Activated effector memory CD4-positive, alpha-beta T cell treated with anti-CD3 and anti-CD28 coated beads, Interleukin-2, amount 50 U/mL, for 16 hours (primary cell): Measurements from ENCODE around the gene HEY2.
A peak's percentile ranks its signal among the peaks of the same experiment; 100 is the strongest.

ENCODE experiments used
- DNase-seq: peaks from one replicate; pipeline ENCODE4 v3.0.0-alpha.2; 2020

The HEY2 gene

DNA sequence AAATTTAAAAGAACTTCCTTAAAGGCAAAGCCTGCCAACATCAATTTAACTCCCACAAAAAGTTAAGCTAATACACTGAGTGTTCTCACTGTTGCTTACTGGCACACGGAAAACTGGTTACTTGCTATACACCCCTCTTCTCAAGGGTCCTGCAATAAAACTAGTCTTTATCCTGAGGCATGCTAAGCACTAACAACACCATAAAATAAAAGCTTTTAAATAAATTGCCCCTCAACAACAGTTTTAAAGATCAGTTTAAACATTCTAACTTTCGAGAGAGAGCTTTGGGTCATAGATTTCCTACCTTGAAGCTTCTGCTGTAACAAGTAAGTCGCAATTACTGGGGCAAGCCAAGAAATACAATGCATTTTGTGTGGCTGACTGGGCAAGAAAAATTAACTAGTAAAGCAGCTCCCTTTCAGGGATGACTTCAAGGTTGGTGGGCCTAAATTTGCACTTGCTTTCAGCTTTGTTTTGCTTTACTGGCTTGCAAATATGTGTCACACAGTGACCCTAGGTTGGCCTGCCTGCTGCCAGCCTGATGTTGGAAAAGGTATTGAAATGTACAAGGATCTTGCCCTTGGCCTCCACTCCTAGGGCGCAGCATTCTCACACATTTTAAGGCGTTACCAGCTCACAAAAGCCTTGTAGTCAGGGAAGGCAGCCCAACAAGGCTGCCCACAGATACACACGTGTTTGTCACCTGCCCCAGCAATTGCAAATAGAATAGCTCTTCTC, 4.0 kb upstream of the HEY2 start:
- DNase-seq, result no peak

DNA sequence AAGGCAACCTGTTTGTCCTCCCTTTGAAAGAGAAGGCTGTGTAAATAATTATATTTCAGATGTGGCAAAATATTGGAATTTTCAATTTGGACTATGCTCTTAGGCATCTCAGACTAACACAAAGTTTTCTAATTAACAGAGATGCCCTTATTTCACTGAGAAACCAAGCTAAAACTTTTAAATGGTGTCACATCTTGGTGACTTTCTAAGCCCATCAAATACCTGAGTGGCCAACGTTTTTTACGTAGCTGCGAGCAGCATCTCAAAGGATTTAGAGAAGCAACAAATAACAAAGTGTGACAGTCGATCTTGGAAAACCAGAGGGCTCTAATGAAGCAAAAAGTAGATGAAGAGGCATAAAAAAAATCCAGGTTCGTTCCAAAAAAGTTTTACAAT, 3.4 kb upstream of the HEY2 start:
- DNase-seq, result no peak

DNA sequence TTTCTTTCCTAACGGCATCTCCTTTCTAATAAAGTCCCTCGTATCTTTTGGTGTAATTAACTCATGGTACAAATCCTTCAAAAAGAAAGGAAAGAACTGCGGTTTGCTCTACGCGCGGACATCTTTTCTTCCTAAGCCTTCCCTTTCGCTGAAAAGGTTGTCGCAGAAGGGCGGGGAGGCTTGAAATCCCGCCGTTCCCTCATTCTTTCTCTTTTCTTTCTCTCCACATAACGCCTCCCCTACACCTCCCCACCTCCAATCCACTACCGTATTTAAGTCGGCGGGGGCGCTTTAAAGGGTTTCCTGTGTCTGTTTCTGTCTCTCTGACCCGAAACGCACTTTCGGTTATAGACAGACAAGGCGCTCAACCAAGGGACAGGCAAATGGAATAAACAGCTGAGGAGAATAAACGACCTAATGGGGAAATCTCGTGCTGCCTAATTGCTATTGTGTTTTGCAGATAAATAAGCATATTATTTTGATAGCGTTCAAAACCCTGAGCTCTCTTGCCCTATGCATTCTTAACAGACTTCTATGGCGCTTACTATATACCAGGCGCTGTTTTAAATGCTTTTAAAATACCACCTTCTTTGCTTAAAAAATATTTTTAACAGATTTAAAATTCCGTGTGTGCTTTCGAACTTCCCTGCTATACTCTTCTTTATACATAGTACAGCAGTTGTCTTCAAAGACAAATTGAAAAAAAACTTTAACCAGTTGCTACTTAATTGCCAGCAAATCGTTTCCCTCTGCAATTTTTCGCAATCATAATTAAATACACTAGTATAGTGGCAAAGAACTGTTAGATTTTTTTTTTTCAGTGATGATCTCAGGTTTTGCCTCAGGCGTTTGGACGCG, 2.5 kb upstream of the HEY2 start:
- DNase-seq, result peak; percentile 86

DNA sequence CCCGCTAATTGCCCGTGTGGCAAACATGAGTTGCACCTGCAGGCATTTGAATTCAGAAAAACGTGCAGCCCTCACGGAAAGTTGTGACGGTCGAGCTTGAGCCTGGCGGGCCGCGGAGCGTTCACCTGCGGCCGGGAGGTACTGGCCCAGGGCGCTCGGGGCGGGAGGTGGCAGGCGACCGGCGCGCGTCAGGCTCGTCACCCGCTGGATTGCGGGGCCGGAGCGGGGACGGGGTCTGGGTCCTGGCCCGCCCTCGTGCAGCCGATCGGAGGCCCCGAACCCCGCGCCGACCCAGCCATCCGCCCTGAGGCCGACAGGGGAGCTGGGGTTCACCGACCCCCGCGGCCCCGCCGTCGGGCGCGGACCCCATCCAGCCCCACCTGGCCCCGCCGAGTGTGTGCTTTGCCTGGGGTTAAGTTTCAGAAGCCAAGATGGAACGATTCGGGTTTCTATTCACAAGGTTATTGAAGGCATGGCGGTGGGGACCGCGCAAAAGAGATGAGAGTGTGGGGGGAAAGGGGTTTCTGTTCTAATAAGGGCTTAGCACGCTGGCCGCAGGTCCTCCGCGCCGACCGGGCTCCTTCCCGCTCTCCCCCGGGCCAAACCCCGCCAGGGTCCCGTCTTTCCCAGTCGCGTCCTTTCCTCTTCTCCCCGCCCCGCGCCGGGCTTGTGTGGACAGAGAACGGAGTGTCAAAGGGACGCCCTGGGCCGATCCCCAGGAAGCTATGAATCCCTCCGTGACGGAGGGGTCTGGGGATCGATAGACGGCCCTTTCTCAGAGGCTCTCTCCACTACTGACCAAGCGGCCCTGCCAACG, 1.6 kb upstream of the HEY2 start:
- DNase-seq, result peak; percentile 71

DNA sequence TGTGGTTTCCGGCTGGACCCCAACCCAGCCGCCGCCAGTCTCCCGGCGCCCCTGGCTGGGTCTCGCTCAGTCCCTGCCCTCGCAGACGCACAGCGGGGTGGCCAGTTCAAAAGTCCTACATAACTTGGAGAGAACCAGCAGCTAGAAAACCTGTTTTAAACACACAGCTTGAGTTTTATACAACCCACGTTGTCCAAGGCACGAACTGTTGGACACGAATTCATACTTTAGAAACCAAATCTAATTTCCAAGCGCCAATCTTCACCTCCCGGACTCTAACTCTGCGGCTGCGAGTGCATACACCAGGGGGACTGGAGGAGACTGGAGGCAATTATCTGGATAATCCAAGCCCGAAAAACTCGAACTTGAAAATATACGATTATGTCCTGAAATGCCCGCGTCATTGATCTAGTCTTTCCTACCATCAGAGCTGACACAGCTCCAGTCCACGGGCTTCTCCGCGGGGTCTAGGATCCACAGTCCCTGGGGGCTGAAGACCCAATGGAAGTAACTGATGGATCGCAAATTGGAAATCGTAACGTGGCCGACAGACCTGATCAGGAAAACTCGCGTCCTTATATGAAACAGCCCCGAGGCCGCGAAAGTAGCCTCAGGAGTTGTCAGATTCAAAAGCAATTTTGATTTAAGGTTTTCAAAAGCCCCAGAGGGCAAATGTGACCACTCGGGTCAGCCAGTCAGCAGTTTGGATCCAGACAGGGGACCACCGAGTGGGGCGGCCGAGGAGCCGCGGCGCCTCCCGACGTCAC, 843 bp upstream of the HEY2 start:
- no peak for DNase-seq

DNA sequence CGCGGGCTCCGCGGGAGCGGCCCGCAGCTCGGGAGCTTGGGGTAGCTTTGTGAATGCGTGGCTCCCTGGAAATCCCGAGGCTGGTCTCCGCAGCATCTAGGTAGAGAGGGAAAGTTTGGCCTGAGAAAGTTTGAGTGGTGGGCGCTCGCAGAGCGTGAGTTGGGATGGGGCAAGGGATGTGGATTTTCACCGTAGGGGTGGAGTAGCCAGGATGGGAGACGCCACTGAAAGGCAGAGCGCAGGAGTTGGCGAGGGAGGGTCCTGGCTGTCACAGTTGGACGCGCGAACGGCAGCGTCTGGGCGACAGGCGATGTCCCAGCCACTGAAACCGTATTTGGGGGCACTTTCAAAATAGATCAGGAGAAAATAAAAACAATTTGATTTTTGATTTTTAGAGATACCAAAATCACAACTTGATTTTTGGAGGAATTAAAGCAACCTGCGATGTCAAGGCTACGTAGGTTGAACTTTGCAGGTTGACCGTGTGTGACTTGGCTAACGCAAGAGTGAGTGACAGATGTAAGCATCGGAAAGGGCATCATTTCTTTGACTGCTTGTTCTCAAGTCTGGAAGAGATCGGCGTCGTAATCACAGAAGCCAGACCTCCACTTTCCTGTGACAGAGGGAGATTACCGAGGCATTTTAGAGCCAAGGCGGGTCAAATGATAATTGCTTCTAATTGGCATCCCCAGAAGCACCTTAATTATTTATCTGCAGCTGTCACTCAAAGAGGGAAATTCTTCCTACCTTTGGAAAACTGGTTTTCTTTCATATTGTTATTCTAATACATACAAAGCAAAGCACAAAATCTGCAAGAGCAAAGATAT, 646 bp downstream of the HEY2 start:
- DNase-seq, result no peak

DNA sequence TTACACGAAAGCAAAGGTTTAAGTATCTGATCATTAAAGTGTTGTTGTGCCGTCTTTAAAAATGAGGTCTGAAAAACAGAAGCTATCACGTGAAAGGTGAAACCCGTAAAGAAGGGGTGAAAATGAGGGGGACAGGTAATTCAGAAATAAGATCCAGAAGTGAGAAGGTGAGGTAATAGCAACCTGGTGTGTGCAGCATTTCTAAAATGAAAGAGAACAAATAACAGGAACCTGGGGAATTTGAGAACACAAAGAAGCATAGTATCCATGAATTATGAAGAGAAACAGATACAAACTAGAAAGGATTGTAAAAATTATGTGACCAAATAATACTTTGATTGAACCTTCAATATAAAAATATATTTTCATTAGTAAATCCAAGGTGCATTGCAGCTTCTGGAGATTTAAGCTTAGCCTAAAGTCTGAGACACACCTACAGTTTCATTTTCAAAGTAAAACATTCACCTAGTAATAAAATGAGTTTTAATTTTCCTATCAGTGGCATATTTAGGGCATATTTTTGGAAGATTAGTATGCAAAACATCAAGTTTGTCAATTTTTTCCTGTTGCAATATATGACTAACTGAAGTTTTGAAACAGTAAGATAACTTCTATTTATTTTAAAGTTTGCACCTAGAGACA, 1.4 kb downstream of the HEY2 start:
- DNase-seq, result no peak

DNA sequence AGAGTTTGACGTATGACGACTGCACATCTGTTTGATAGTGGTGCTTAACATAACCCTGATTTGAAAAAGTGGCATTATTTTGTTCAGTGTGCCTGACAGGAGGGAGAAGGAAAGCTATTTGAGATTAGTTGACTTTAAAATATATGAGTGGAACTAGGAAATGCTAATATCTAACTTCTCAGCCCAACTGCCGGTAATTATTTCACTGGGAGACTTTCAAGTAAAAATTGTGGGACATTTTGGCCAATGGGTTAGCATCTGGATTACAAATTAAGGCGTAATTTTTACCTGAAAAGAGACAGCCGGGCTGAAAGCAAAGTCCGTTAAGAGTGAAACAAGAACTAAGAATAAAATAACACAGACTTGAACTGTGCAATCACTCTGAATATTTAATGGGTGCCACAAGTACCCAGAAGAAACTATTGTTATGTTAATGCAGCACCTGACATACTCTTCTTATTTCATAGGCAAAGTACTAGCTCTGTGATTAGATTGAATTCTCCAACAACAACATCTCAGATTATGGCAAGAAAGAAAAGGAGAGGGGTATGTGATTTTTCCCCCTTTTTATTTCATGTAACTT, 2.0 kb downstream of the HEY2 start:
- DNase-seq, result no peak

DNA sequence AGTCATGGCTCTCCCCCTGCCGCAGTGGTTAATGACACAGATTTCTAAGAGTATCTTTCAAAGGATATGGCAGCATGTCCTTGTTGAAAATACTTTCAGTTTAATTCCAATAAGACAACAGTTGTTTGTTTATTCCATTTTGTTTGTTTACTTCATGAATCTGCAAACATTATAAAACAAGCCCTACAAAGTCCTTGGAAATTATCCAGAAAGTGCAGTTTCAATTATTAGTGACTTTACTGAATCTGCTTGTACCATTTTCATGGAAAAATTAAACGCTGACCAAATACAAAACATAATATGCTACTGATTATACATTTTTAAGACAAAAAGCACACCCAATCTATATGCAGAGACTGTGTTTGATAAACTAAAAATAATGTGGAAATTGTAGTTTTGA, 3.3 kb downstream of the HEY2 start:
- DNase-seq, result no peak

DNA sequence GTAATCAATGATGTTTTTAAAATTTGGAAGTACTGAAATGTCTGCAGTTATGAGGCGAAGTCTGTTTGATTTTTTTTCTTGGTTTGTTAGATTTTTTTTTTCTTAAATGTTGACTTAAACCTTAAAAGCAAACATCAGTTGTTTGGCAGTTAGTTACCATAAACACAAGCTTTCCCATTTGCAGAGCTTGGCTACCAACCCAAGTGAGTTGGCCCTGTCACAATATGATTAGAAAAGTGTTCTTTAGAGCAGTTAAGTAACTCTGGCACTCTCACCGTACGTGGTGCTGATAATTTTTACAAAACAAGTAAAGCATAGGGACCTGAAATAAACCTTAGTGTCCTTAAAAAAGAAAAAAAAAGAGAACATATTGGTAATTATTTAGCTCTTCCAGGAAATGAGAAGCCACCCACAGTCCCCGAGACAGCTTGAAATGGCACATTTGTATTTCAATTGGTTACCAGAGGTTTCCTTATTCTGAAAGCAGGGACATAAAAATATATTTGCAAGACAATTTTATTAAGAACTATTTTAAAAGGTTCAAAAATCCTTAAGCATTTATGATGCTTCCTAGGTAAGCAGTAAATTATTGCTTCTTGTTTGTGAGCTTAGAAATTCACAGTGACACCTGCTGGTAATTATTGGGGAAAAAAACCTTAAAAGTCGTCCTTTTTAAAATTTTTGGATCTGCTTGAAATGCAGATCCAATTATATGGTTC, 3.9 kb downstream of the HEY2 start:
- DNase-seq, result no peak

DNA sequence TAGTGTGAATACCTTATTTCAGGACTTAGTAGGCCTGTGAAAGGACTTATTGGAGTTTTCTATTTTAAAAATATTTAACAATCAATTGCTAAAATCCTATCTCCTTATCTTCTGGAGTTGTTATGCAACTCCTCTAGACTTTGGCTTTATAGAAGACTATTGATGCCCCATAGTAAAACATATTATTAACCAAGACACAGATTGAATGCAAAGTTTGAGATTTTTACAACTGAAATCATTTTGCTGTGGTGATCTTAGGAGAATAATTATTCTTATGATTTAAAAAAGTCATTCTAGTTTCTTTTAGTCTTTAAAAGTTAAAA, 4.5 kb downstream of the HEY2 start:
- no peak for DNase-seq

DNA sequence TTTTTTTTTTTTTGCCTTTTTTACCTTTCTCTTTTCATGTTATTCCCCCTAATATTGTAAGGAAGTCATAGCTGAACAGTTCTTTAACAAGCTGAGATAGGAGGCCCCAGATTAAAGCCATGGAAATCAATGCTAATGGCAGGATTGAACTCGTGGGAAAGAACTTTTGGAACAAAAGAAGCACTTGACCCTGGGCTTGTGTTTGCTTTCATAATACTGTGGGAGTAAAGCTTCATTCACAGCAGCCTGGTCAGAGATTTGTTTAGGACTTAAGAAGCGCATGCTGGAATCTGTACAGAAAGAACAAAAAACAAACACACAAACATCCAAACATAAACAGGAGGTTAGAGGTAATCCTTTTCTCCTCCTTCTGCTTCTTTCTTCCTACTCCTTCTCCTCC, 5.1 kb downstream of the HEY2 start:
- DNase-seq, result no peak

DNA sequence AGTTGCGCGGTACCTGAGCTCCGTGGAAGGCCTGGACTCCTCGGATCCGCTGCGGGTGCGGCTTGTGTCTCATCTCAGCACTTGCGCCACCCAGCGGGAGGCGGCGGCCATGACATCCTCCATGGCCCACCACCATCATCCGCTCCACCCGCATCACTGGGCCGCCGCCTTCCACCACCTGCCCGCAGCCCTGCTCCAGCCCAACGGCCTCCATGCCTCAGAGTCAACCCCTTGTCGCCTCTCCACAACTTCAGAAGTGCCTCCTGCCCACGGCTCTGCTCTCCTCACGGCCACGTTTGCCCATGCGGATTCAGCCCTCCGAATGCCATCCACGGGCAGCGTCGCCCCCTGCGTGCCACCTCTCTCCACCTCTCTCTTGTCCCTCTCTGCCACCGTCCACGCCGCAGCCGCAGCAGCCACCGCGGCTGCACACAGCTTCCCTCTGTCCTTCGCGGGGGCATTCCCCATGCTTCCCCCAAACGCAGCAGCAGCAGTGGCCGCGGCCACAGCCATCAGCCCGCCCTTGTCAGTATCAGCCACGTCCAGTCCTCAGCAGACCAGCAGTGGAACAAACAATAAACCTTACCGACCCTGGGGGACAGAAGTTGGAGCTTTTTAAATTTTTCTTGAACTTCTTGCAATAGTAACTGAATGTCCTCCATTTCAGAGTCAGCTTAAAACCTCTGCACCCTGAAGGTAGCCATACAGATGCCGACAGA, 9.9 kb downstream of the HEY2 start:
- DNase-seq, result no peak

DNA sequence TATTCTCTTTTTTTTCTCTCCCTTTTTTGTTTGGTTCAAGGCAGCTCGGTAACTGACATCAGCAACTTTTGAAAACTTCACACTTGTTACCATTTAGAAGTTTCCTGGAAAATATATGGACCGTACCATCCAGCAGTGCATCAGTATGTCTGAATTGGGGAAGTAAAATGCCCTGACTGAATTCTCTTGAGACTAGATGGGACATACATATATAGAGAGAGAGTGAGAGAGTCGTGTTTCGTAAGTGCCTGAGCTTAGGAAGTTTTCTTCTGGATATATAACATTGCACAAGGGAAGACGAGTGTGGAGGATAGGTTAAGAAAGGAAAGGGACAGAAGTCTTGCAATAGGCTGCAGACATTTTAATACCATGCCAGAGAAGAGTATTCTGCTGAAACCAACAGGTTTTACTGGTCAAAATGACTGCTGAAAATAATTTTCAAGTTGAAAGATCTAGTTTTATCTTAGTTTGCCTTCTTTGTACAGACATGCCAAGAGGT, 10.6 kb downstream of the HEY2 start:
- no peak for DNase-seq

DNA sequence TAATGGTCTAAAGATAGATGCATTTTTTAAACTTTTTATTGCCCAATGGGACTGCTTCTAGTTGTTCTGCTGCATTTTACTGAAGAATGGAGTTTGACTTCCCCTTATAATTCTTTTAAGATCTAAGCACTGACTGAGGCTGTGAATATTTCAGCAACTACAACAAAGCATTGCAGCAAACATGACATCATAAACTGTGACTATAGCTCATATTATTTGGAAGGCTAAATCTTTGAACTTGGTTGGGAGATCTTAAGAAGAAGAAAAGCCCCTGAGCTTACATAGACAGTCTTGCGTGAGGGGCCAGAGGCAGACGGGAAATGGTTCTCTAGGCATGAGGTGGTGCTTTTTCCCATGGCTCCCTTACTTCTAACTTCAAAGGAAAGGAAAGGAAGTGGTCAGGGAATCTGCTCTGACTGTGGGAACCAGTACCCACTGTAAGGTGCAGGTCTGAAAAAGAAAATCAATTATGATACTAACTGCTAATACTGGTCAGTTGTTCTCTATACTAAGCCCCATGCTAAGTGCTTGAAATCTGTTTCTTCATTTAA, 14.8 kb downstream of the HEY2 start:
- no peak for DNase-seq

DNA sequence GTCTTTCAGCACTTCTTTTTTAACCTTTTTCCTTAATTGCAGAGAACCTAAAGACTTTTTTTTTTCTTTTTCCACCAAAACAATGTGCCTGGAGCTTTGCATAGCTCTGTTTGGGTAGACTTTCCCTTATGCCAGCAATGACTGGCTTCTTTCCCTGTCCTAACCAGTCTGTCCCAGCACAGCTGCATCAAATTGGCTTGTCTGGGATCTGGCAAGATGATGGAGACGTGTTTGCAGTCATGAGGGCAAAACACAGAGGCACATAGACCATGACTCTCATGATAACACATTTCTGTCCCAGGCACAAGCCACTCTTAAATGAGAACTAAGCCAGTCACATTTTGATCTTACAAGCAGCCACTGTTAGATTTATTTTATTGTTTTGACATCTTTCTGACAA, 16.5 kb downstream of the HEY2 start:
- no peak for DNase-seq

DNA sequence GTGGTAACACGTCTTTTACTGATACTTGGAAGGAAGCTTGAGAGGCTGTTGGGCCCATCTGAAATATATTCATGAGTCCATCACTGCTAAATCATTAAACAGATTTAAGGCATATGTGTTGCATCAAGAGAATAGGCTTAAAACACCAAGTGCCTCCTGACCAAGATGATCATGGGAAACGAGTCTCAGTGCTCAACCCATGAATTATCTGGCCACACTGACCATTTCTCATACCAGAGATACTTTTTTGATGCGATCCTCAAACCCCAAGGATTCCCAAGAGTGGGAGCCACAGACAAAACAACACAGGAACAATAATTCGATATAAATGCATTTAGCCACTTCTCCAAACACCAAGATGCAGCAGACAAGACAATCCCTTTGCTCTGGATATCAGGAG, 17.2 kb downstream of the HEY2 start:
- DNase-seq, result no peak

DNA sequence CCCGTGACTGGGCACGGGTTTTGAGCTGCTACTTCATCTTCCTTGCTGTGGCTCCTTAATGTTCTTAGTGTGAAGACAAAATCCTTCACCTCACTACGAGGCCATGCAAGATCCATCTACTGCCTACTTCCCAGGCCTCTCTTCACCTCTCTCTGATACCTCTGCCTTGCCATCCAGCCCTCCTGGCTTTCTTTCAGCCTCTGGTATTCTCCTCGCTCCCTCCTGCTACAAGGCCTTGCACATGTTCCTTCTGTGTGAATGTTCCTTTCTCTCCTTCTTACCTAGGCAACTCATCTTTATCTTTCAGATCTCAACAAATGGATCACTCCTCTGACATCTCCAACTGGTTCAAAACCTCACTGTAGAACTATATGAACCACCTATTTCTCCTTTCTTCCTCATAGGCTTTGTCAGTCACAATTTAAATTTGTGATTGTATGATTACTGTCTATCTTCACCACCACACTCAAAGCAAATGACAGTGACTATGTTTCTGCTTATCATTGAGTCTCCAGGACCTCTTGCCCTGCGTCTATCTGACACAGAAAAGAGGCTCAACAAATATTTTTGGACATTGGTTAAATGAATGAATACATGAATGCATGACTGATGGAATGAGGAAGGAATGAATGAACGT, 19.8 kb downstream of the HEY2 start:
- DNase-seq, result no peak
